ENCODE results near the gene CCL2. TPM values are rescaled to one million over a fixed set of nuclear protein-coding genes. Genes with fewer than 3 reads are reported as not detected.
A peak's percentile ranks its signal among the peaks of the same experiment; 100 is the strongest.

CCL2 gene
- polyA plus RNA-seq, 3 donors: 1.4 to 44.9 (median 17.7) TPM

- Histone ChIP-seq H3K4me3 (replicated peaks in 1 of 3; ENCODE audit: low read depth in 2 of 3, low read length in 3 of 3) (no peak overlapping the region), H3K27ac (ENCODE audit: low read depth in 1 of 2, low read length in 2 of 2) (no peak overlapping the region), H3K27me3 (ENCODE audit: control insufficient read depth in 2 of 2, insufficient read depth in 2 of 2, low read length in 2 of 2) (no peaks in the 10 kb centered on the region), H3K4me2 (replicated peaks; ENCODE audit: extremely low read depth, low read length, poor library complexity, severe bottlenecking) (no peak overlapping the region), H3K4me1 (ENCODE audit: control insufficient read depth in 1 of 2, insufficient read depth in 2 of 2, low read length in 2 of 2) (peaks cover 21 to 22% of the 10 kb centered on the region in 2 donors), H2AFZ (ENCODE audit: insufficient read depth, low read depth, low read length, poor library complexity, severe bottlenecking) (no peak overlapping the region), H3K9me3 (replicated peaks in 1 of 2; ENCODE audit: control insufficient read depth in 1 of 2, insufficient read depth in 1 of 2, low read length in 2 of 2) (peaks cover 5 to 9% of the 10 kb centered on the region in 2 donors), H3K79me2 (ENCODE audit: insufficient read depth, low read length) (no peaks in the 10 kb centered on the region), H4K20me1 (ENCODE audit: insufficient read depth, low read length) (no peaks in the 10 kb centered on the region), H3K9ac (ENCODE audit: insufficient read depth, low read length, poor library complexity, severe bottlenecking) (no peak overlapping the region), H3K36me3 (replicated peaks in 1 of 2; ENCODE audit: control insufficient read depth in 1 of 2, insufficient read depth in 2 of 2, low read length in 2 of 2) (no peaks in the 10 kb centered on the region)
- TF ChIP-seq, protein P1, sequence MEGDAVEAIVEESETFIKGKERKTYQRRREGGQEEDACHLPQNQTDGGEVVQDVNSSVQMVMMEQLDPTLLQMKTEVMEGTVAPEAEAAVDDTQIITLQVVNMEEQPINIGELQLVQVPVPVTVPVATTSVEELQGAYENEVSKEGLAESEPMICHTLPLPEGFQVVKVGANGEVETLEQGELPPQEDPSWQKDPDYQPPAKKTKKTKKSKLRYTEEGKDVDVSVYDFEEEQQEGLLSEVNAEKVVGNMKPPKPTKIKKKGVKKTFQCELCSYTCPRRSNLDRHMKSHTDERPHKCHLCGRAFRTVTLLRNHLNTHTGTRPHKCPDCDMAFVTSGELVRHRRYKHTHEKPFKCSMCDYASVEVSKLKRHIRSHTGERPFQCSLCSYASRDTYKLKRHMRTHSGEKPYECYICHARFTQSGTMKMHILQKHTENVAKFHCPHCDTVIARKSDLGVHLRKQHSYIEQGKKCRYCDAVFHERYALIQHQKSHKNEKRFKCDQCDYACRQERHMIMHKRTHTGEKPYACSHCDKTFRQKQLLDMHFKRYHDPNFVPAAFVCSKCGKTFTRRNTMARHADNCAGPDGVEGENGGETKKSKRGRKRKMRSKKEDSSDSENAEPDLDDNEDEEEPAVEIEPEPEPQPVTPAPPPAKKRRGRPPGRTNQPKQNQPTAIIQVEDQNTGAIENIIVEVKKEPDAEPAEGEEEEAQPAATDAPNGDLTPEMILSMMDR (IDR thresholded peaks at IDR 0.05): no peak
- Mint-ChIP-seq H3K27me3 (ENCODE audit: low read depth in 3 of 3) (peaks cover 0 to 2% (median 1%) of the 10 kb centered on the region in 3 donors), H3K4me3 (no peak overlapping the region), H3K4me1 (peaks cover 20% of the 10 kb centered on the region), H3K27ac (no peak overlapping the region), H3K36me3 (peaks cover 2 to 4% of the 10 kb centered on the region in 2 donors), H3K9me3 (peaks cover 3 to 23% (median 19%) of the 10 kb centered on the region in 7 donors)
- intact Hi-C loops (cut with micrococcal nuclease): no loop called here
- DNase-seq: no peak
- WGBS (ENCODE audit: insufficient coverage): no CpG with 5 or more reads among the region's 1 CpG
Observed at GRCh38 chr17:34230342-34230741, 24.7 kb upstream of the CCL2 start.

GRCh38 chr17:34234616-34235015, 20.5 kb upstream of the CCL2 start:
- no peaks in the 10 kb centered on the region for H3K36me3 ChIP-seq (replicated peaks in 1 of 2; ENCODE audit: control insufficient read depth in 1 of 2, insufficient read depth in 2 of 2, low read length in 2 of 2)
- Mint-ChIP-seq H3K9me3 (peaks cover under 1 to 9% (median 7%) of the 10 kb centered on the region in 7 donors), H3K27ac (peak overlapping the region in 3 of 7 donors; percentile 13 to 68 (median 15)), H3K27me3 (ENCODE audit: low read depth in 3 of 3) (peaks cover 2 to 4% (median 2%) of the 10 kb centered on the region in 3 donors), H3K4me1 (peaks cover 52% of the 10 kb centered on the region), H3K36me3 (peaks cover 0 to 1% of the 10 kb centered on the region in 2 donors), H3K4me3 (no peak overlapping the region)
- peaks cover 54 to 57% of the 10 kb centered on the region in 2 donors for H3K4me1 ChIP-seq (ENCODE audit: control insufficient read depth in 1 of 2, insufficient read depth in 2 of 2, low read length in 2 of 2)
- H3K9ac ChIP-seq (ENCODE audit: insufficient read depth, low read length, poor library complexity, severe bottlenecking): no peak overlapping the region
- no peak for DNase-seq
- TF ChIP-seq, protein P1 (IDR thresholded peaks at IDR 0.05): no peak
- intact Hi-C loops (cut with micrococcal nuclease): no loop called here
- no peaks in the 10 kb centered on the region for H3K27me3 ChIP-seq (ENCODE audit: control insufficient read depth in 2 of 2, insufficient read depth in 2 of 2, low read length in 2 of 2)
- H3K79me2 ChIP-seq (ENCODE audit: insufficient read depth, low read length): no peaks in the 10 kb centered on the region
- no peak overlapping the region for H2AFZ ChIP-seq (ENCODE audit: insufficient read depth, low read depth, low read length, poor library complexity, severe bottlenecking)
- 94% methylated on average over 2 of the region's 3 CpGs for WGBS (ENCODE audit: insufficient coverage)
- no peaks in the 10 kb centered on the region for H4K20me1 ChIP-seq (ENCODE audit: insufficient read depth, low read length)
- no peak overlapping the region for H3K27ac ChIP-seq (ENCODE audit: low read depth in 1 of 2, low read length in 2 of 2)
- H3K4me2 ChIP-seq (replicated peaks; ENCODE audit: extremely low read depth, low read length, poor library complexity, severe bottlenecking): no peak overlapping the region
- peaks cover 0 to 4% of the 10 kb centered on the region in 2 donors for H3K9me3 ChIP-seq (replicated peaks in 1 of 2; ENCODE audit: control insufficient read depth in 1 of 2, insufficient read depth in 1 of 2, low read length in 2 of 2)
- H3K4me3 ChIP-seq (replicated peaks in 1 of 3; ENCODE audit: low read depth in 2 of 3, low read length in 3 of 3): no peak overlapping the region

Data from CD14-positive monocyte (primary cell).